Lower lobe of right lung (tissue), 2 donors: ENCODE data around the gene SEMA4A. TPM values are rescaled to one million over a fixed set of nuclear protein-coding genes. Genes with fewer than 3 reads are reported as not detected.

Experiments
- ATAC-seq, 2 donors: fragments of 200-7000 bp; cut with Tn5 transposase; one replicate each; pipeline ENCODE4 v1.9.1; 2020 to 2022; ENCODE audit warnings: mild to moderate bottlenecking in 2 of 2, moderate library complexity in 2 of 2
- DNase-seq: peaks from one replicate; pipeline ENCODE4 v3.0.0-alpha.2; 2020
- H3K27ac ChIP-seq: fragments of 200-600 bp; one replicate; pipeline ENCODE4 v1.8.0; 2022
- H3K27me3 ChIP-seq: fragments of 200-600 bp; one replicate; pipeline ENCODE4 v1.8.0; 2022; ENCODE audit warnings: low read depth
- H3K36me3 ChIP-seq: fragments of 200-600 bp; one replicate; pipeline ENCODE4 v1.8.0; 2022; ENCODE audit warnings: mild to moderate bottlenecking
- H3K4me1 ChIP-seq: fragments of 200-600 bp; one replicate; pipeline ENCODE4 v1.8.0; 2022
- H3K4me3 ChIP-seq: fragments of 200-600 bp; one replicate; pipeline ENCODE4 v1.8.0; 2022; ENCODE audit warnings: mild to moderate bottlenecking
- H3K9me3 ChIP-seq: fragments of 200-600 bp; one replicate; pipeline ENCODE4 v1.8.0; 2022
- intact Hi-C: fragments of 100-400 bp; cut with DNase I; formaldehyde crosslinking; loops from one replicate; pipeline ENCODE4 v1.11.0; 2022
- total RNA-seq: library from RNA; stranded (reverse); fragmentation: NEBNext Ultra II Directional; extraction: Animal tissue kit (Norgen Biotek cat#: 25700); gene quantifications from one replicate; pipeline ENCODE4 v1.2.1, GENCODE V29; 2021
- TF ChIP-seq, protein P1 (sequence below): fragments of 200-600 bp; IDR thresholded peaks from one replicate; pipeline ENCODE4 v1.8.0; 2022; ENCODE audit warnings: antibody characterized with exemption, mild to moderate bottlenecking
- donor health status: DM: no; HTN: yes; CAD: no; lungs with severe emphysema.

Gene SEMA4A
- total RNA-seq, 1 donor from 2014 or later, result 28.9 TPM

- Histone ChIP-seq H3K27ac (peak overlapping the region; percentile 99), H3K4me1 (peaks cover 98% of the 10 kb centered on the region), H3K9me3 (no peaks in the 10 kb centered on the region), H3K36me3 (peaks cover 12% of the 10 kb centered on the region), H3K27me3 (no peaks in the 10 kb centered on the region), H3K4me3 (peak overlapping the region; percentile 21)
- TF ChIP-seq, protein P1, sequence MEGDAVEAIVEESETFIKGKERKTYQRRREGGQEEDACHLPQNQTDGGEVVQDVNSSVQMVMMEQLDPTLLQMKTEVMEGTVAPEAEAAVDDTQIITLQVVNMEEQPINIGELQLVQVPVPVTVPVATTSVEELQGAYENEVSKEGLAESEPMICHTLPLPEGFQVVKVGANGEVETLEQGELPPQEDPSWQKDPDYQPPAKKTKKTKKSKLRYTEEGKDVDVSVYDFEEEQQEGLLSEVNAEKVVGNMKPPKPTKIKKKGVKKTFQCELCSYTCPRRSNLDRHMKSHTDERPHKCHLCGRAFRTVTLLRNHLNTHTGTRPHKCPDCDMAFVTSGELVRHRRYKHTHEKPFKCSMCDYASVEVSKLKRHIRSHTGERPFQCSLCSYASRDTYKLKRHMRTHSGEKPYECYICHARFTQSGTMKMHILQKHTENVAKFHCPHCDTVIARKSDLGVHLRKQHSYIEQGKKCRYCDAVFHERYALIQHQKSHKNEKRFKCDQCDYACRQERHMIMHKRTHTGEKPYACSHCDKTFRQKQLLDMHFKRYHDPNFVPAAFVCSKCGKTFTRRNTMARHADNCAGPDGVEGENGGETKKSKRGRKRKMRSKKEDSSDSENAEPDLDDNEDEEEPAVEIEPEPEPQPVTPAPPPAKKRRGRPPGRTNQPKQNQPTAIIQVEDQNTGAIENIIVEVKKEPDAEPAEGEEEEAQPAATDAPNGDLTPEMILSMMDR, result peak; percentile 48
- DNase-seq, result peak; percentile 92
- intact Hi-C loops, result no loop called here
- peak; percentile 47 to 69 for ATAC-seq
Measured at GRCh38 chr1:156126043-156126629, 27.2 kb upstream of the SEMA4A start.

GRCh38 chr1:156126630-156127534 lies 26.5 kb upstream of the SEMA4A start:
- TF ChIP-seq, protein P1, result no peak
- Histone ChIP-seq H3K4me3 (peak overlapping the region; percentile 21), H3K9me3 (no peaks in the 10 kb centered on the region), H3K4me1 (peaks cover 90% of the 10 kb centered on the region), H3K36me3 (peaks cover 19% of the 10 kb centered on the region), H3K27me3 (no peaks in the 10 kb centered on the region), H3K27ac (peak overlapping the region; percentile 99)
- ATAC-seq, result peak; percentile 5 to 36
- intact Hi-C loops, result no loop called here
- peak; percentile 70 for DNase-seq

DNA sequence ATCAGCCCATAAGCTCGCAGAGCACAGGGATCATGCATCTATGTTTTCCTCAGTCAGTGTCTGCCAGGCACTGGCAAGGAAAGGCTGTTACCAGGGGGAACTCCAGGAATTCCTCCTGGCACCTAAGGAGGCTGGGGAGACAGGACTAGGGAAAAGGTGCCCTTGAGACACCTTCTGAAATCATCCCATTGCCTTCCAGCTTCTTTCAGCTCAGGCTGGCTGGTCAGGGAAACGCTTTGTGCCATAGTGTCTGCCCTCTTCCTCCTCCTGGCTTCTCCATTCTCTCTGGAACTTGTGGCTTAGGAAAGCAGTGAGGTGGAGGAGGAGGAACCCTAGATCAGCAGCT lies 25.1 kb upstream of the SEMA4A start:
- Histone ChIP-seq H3K9me3 (no peaks in the 10 kb centered on the region), H3K27me3 (no peaks in the 10 kb centered on the region), H3K4me1 (peaks cover 76% of the 10 kb centered on the region), H3K27ac (peak overlapping the region; percentile 99), H3K4me3 (no peak overlapping the region), H3K36me3 (peaks cover 33% of the 10 kb centered on the region)
- ATAC-seq (no peak), DNase-seq (no peak)
- intact Hi-C loops, result no loop called here
- TF ChIP-seq, protein P1, result no peak

DNA sequence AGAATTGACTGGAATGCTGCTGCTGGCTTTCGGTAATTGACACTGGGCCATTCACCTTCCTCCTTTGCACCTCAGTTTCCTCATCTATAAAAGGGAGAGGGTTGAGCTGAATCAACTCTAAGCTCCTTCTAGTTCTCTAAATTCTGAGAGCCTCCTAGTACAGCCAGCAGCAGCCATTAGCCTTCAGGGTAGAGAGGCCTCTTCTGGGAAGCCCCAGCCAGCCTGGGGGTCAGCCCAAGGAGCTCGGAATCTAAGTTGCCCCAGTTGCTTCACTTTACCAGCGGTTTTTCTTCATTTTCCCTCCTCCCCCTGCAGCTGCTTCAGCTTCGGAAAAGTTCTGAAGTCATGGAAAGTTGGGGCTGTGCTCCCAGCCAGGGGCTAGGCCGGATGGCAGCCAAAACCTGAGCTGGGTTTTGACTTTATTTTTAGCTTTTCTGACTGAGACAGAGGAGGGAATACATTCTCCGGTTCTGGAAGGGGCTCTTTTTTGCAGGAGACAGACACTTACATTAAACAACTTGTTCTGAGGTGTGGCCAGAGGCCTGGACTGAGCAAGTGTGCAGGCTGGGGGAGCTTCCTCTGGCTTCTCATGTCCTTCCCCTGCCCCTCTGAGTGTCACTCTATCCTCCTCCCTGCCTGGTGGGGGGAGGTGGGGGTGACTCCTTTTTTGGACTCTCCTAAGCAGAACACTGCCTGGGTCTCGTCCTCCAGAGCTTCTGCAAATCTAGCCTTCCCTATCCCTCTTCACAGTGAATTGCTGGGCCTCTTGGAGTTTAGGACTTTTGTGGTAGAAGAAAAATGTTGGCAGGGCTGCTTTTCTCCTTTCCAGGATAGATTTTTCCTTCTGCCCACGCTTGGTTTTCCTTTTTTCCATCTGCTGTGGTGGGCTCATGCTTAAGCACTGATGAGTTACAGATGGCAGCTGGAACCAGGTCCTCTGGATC lies 24.5 kb upstream of the SEMA4A start:
- Histone ChIP-seq H3K27ac (peak overlapping the region; percentile 99), H3K27me3 (no peaks in the 10 kb centered on the region), H3K9me3 (no peaks in the 10 kb centered on the region), H3K4me1 (peaks cover 70% of the 10 kb centered on the region), H3K36me3 (peaks cover 40% of the 10 kb centered on the region), H3K4me3 (peak overlapping the region; percentile 24)
- DNase-seq, result no peak
- TF ChIP-seq, protein P1, result no peak
- ATAC-seq, result no peak
- intact Hi-C loops, result no loop called here
